GM23338 (cell line): Measurements from ENCODE around the gene ARL6IP4. TPM values are rescaled to one million over a fixed set of nuclear protein-coding genes. Genes with fewer than 3 reads are reported as not detected.

ENCODE experiments used
- ATAC-seq: fragments of 200-7000 bp; cut with Tn5 transposase; 3 replicates; pipeline ENCODE4 v1.9.1; 2020
- DNase-seq: peaks from one replicate; pipeline ENCODE4 v3.0.0-alpha.2; 2015; ENCODE audit warnings: low spot score
- H2AFZ ChIP-seq: fragments of 200-600 bp; sonication (generic); 2 replicates; pipeline ENCODE4 v1.8.0; 2016; ENCODE audit warnings: antibody characterized with exemption, mild to moderate bottlenecking, moderate library complexity
- H3F3A ChIP-seq: fragments of 200-600 bp; sonication (generic); replicated peaks from 2 replicates; pipeline ENCODE4 v1.8.0; 2017; ENCODE audit warnings: antibody characterized with exemption, mixed run types, low read depth
- H3K27ac ChIP-seq: fragments of 200-600 bp; sonication (generic); 2 replicates; pipeline ENCODE4 v1.6.1; 2016; ENCODE audit warnings: low read depth
- H3K27me3 ChIP-seq: fragments of 200-600 bp; sonication (generic); 2 replicates; pipeline ENCODE4 v1.8.0; 2016; ENCODE audit warnings: mild to moderate bottlenecking, mixed run types, moderate library complexity; ENCODE audit not compliant: insufficient read depth
- H3K36me3 ChIP-seq: fragments of 200-600 bp; sonication (generic); 2 replicates; pipeline ENCODE4 v1.8.0; 2016; ENCODE audit warnings: mild to moderate bottlenecking; ENCODE audit not compliant: insufficient read depth
- H3K4me1 ChIP-seq: fragments of 200-600 bp; sonication (generic); 2 replicates; pipeline ENCODE4 v1.8.0; 2016; ENCODE audit warnings: mild to moderate bottlenecking, moderate library complexity; ENCODE audit not compliant: insufficient read depth
- H3K4me2 ChIP-seq: fragments of 200-600 bp; sonication (generic); 2 replicates; pipeline ENCODE4 v1.7.1; 2017; ENCODE audit warnings: mixed run types
- H3K4me3 ChIP-seq: fragments of 200-600 bp; sonication (generic); 2 replicates; pipeline ENCODE4 v1.6.1; 2016; ENCODE audit warnings: mixed run types
- H3K79me2 ChIP-seq: fragments of 200-600 bp; sonication (generic); replicated peaks from 2 replicates; pipeline ENCODE4 v1.8.0; 2017; ENCODE audit warnings: mild to moderate bottlenecking; ENCODE audit not compliant: insufficient read depth
- H3K9me2 ChIP-seq: fragments of 200-600 bp; sonication (generic); 2 replicates; pipeline ENCODE4 v1.8.0; 2017; ENCODE audit not compliant: insufficient read depth
- H4K20me1 ChIP-seq: fragments of 200-600 bp; sonication (generic); replicated peaks from 2 replicates; pipeline ENCODE4 v1.8.0; 2017; ENCODE audit warnings: mild to moderate bottlenecking; ENCODE audit not compliant: insufficient read depth
- H3K27ac Mint-ChIP-seq: 2 replicates; pipeline ENCODE4 v1.8.0; 2020; ENCODE audit warnings: inconsistent platforms, mild to moderate bottlenecking, moderate library complexity, mixed read lengths
- H3K27me3 Mint-ChIP-seq: 3 replicates; pipeline ENCODE4 v1.8.0; 2022; ENCODE audit warnings: low read depth, mild to moderate bottlenecking, moderate library complexity, mixed read lengths, inconsistent platforms; ENCODE audit not compliant: insufficient read depth, poor library complexity
- H3K36me3 Mint-ChIP-seq: 3 replicates; pipeline ENCODE4 v1.8.0; 2021; ENCODE audit warnings: low read depth, mild to moderate bottlenecking, inconsistent platforms, moderate library complexity, mixed read lengths
- H3K4me1 Mint-ChIP-seq: 3 replicates; pipeline ENCODE4 v1.8.0; 2020; ENCODE audit warnings: mild to moderate bottlenecking, inconsistent platforms, mixed read lengths
- H3K4me3 Mint-ChIP-seq: 3 replicates; pipeline ENCODE4 v1.8.0; 2021; ENCODE audit warnings: moderate library complexity, mild to moderate bottlenecking, inconsistent platforms, mixed read lengths
- H3K9me3 Mint-ChIP-seq: 3 replicates; pipeline ENCODE4 v1.8.0; 2020; ENCODE audit warnings: moderate library complexity, mild to moderate bottlenecking, inconsistent platforms, mixed read lengths
- CREB1 ChIP-seq: fragments of 250-450 bp; sonication (Bioruptor Pico); IDR thresholded peaks from 2 replicates; pipeline ENCODE4 v1.5.0; 2020; ENCODE audit warnings: low read depth, mild to moderate bottlenecking, moderate library complexity
- CTCF ChIP-seq, 2 experiments: fragments of 200-600 bp in 1 of 2; sonication (generic) in 1 of 2; conservative IDR thresholded peaks; 2 replicates each; pipeline versions ENCODE4 v1.5.1 to v1.6.1; 2016 to 2017; ENCODE audit warnings: antibody characterized with exemption in 2 of 2, low read depth in 2 of 2, mild to moderate bottlenecking in 2 of 2, moderate library complexity in 1 of 2
- ETS1 ChIP-seq: IDR thresholded peaks from 2 replicates; pipeline ENCODE4 v1.6.1; 2016; ENCODE audit warnings: antibody characterized with exemption
- EZH2 ChIP-seq: fragments of 200-600 bp; sonication (generic); IDR thresholded peaks from one replicate; pipeline ENCODE4 v1.8.0; 2017; ENCODE audit warnings: antibody characterized with exemption, mild to moderate bottlenecking, low read depth; ENCODE audit not compliant: unreplicated experiment
- EZH2phosphoT487 ChIP-seq: fragments of 200-600 bp; sonication (generic); IDR thresholded peaks from one replicate; pipeline ENCODE4 v1.8.1; 2018; ENCODE audit warnings: antibody characterized with exemption; ENCODE audit not compliant: unreplicated experiment
- JUNB ChIP-seq: IDR thresholded peaks from one replicate; pipeline ENCODE4 v1.6.1; 2016; ENCODE audit warnings: antibody characterized with exemption; ENCODE audit not compliant: unreplicated experiment
- NANOG ChIP-seq: IDR thresholded peaks from 2 replicates; pipeline ENCODE4 v1.6.1; 2016; ENCODE audit warnings: antibody characterized with exemption, borderline replicate concordance
- POLR2AphosphoS5 ChIP-seq: IDR thresholded peaks from 2 replicates; pipeline ENCODE4 v1.6.1; 2016; ENCODE audit warnings: antibody characterized with exemption, low read depth
- REST ChIP-seq: IDR thresholded peaks from one replicate; pipeline ENCODE4 v1.6.1; 2018; ENCODE audit warnings: antibody characterized with exemption; ENCODE audit not compliant: unreplicated experiment
- STAT1 ChIP-seq: IDR thresholded peaks from one replicate; pipeline ENCODE4 v1.6.1; 2016; ENCODE audit warnings: antibody characterized with exemption; ENCODE audit not compliant: unreplicated experiment
- ZNF114 ChIP-seq: fragments of 250-450 bp; sonication (Bioruptor Pico); IDR thresholded peaks from 2 replicates; pipeline ENCODE4 v1.5.0; 2020; ENCODE audit warnings: mild to moderate bottlenecking, moderate library complexity
- ZNF331 ChIP-seq: fragments of 250-450 bp; sonication (Bioruptor Pico); IDR thresholded peaks from 2 replicates; pipeline ENCODE4 v1.5.0; 2020; ENCODE audit warnings: low read depth, mild to moderate bottlenecking, moderate library complexity
- ZNF462 ChIP-seq: fragments of 250-450 bp; sonication (Bioruptor Pico); IDR thresholded peaks from 2 replicates; pipeline ENCODE4 v1.5.0; 2020; ENCODE audit warnings: mild to moderate bottlenecking, moderate library complexity
- polyA plus RNA-seq: library from polyadenylated mRNA; unstranded; fragments of >200 nt; fragmentation: Nextera tagmentation; extraction: Ambion mirVana; gene quantifications from 2 replicates; pipeline ENCODE4 v1.2.1, GENCODE V29; 2016
- total RNA-seq: library from RNA; depleted of rRNA; stranded (reverse); fragments of >200 nt; shearing (Covaris generic); gene quantifications from 2 replicates; pipeline ENCODE4 v1.2.3, GENCODE V29; 2014

The ARL6IP4 gene
- total and polyA plus RNA-seq, 2 experiments from 2014 or later = 85.5 to 169 TPM

- TF ChIP-seq JUNB (no peak), ETS1 (no peak), EZH2 (no peak), STAT1 (no peak), ZNF462 (CRISPR knock-in tag) (no peak), ZNF331 (CRISPR knock-in tag) (no peak), CREB1 (CRISPR knock-in tag) (no peak), REST (no peak), POLR2AphosphoS5 (no peak), EZH2phosphoT487 (no peak), ZNF114 (CRISPR knock-in tag) (no peak), CTCF (conservative IDR thresholded peaks at IDR 0.05; ENCODE audit: low read depth in 2 of 2) (no peak), NANOG (no peak)
- Mint-ChIP-seq H3K36me3 (no peaks in the 10 kb centered on the region), H3K9me3 (no peaks in the 10 kb centered on the region), H3K27me3 (peaks cover 5% of the 10 kb centered on the region), H3K4me1 (no peaks in the 10 kb centered on the region), H3K4me3 (no peak overlapping the region), H3K27ac (no peak overlapping the region)
- no peaks in the 10 kb centered on the region for H3F3A ChIP-seq
- no peaks in the 10 kb centered on the region for H3K9me2 ChIP-seq
- H3K4me1 ChIP-seq = no peaks in the 10 kb centered on the region
- no peaks in the 10 kb centered on the region for H4K20me1 ChIP-seq
- no peak overlapping the region for H3K4me2 ChIP-seq
- no peak overlapping the region for H2AFZ ChIP-seq
- no peaks in the 10 kb centered on the region for H3K79me2 ChIP-seq
- H3K27me3 ChIP-seq = no peaks in the 10 kb centered on the region
- no peaks in the 10 kb centered on the region for H3K36me3 ChIP-seq
- DNase-seq (no peak), ATAC-seq (no peak)
- no peak overlapping the region for H3K27ac ChIP-seq
- no peak overlapping the region for H3K4me3 ChIP-seq
Measured at GRCh38 chr12:122934722-122935121, 45.8 kb upstream of the ARL6IP4 start.
